ENCODE data around the gene VPS8. TPM values are rescaled to one million over a fixed set of nuclear protein-coding genes. Genes with fewer than 3 reads are reported as not detected.

VPS8 gene
- total and polyA plus RNA-seq, 2 of the 8 experiments (the other 6 are each of a cell fraction or from before 2014, with no cell fraction given): 13.0 to 41.0 TPM

GRCh38 chr3:184894051-184894450 is 82.1 kb downstream of the VPS8 start:
- no peak for DNase-seq (ENCODE audit: low read depth in 1 of 2, low spot score in 2 of 2)
- Histone ChIP-seq H3K79me1 (ENCODE audit: low read depth, low read length) (no peaks in the 10 kb centered on the region), H3K14ac (ENCODE audit: insufficient read length) (no peak overlapping the region), H3K9me3 (ENCODE audit: insufficient read depth in 2 of 2, low read depth in 1 of 2, low read length in 1 of 2) (no peaks in the 10 kb centered on the region), H2AK5ac (ENCODE audit: low read depth, low read length) (no peak overlapping the region), H4K91ac (replicated peaks; ENCODE audit: insufficient read length, low read length) (no peak overlapping the region), H3K56ac (replicated peaks; ENCODE audit: insufficient read length, low read depth, low read length) (no peak overlapping the region), H4K5ac (ENCODE audit: insufficient read length, low read depth, low read length) (no peak overlapping the region), H2BK5ac (ENCODE audit: low read depth, low read length) (no peak overlapping the region), H3K23me2 (ENCODE audit: low read depth, low read length) (no peaks in the 10 kb centered on the region; the same call in 1 of the 2 replicates), H3K9ac (replicated peaks in 1 of 4; ENCODE audit: extremely low read depth in 1 of 4, low read depth in 3 of 4, low read length in 3 of 4) (no peak overlapping the region), H3K4me2 (ENCODE audit: insufficient read depth in 1 of 2, low read depth in 2 of 2, low read length in 2 of 2) (no peak overlapping the region), H3K27ac (ENCODE audit: low read depth, low read length) (no peak overlapping the region), H2BK20ac (ENCODE audit: low read length) (no peak overlapping the region), H2BK12ac (ENCODE audit: low read depth, low read length) (no peak overlapping the region), H3K79me2 (ENCODE audit: control insufficient read depth in 1 of 2, insufficient read depth in 2 of 2, low read length in 2 of 2) (no peaks in the 10 kb centered on the region), H4K20me1 (replicated peaks in 1 of 2; ENCODE audit: control insufficient read depth in 1 of 2, insufficient read depth in 2 of 2, low read length in 2 of 2) (no peaks in the 10 kb centered on the region), H3K36me3 (ENCODE audit: control insufficient read depth in 2 of 4, insufficient read depth in 4 of 4, low read length in 3 of 4) (no peaks in the 10 kb centered on the region), H2AFZ (ENCODE audit: low read length) (no peak overlapping the region), H2BK120ac (replicated peaks; ENCODE audit: low read depth, low read length) (no peak overlapping the region), H3K4me3 (ENCODE audit: extremely low read depth in 1 of 4, insufficient read depth in 2 of 4, low read depth in 3 of 4, low read length in 4 of 4) (no peak overlapping the region), H3K27me3 (replicated peaks in 1 of 4; ENCODE audit: control insufficient read depth in 3 of 4, extremely low read depth in 1 of 4, insufficient read depth in 3 of 4, low read length in 3 of 4) (no peaks in the 10 kb centered on the region), H3K18ac (ENCODE audit: extremely low read depth, low read length) (no peak overlapping the region), H3K4me1 (replicated peaks in 1 of 4; ENCODE audit: control insufficient read depth in 3 of 4, insufficient read depth in 4 of 4, low read length in 3 of 4) (peaks cover 0 to 4% (median 2%) of the 10 kb centered on the region in 4 experiments; a peak in 3 of 7 replicates), H3K23ac (ENCODE audit: insufficient read length) (no peak overlapping the region), H2BK15ac (ENCODE audit: low read length) (no peak overlapping the region), H3K4ac (replicated peaks; ENCODE audit: insufficient read length, low read depth, low read length) (no peak overlapping the region), H4K8ac (ENCODE audit: extremely low read depth, insufficient read depth, low read length) (no peak overlapping the region)
- ChIA-PET POLR2A (ENCODE audit: partially characterized antibody) (no interaction called here), CTCF (ENCODE audit: partially characterized antibody) (no interaction called here)
- TF ChIP-seq KDM5A (IDR thresholded peaks at IDR 0.05; ENCODE audit: low read length) (no peak), HDAC6 (IDR thresholded peaks at IDR 0.05; ENCODE audit: low read depth, low read length) (no peak), SP4 (IDR thresholded peaks at IDR 0.05; ENCODE audit: low read length) (no peak), E2F6 (IDR thresholded peaks at IDR 0.05) (no peak), KDM1A (IDR thresholded peaks at IDR 0.05; ENCODE audit: borderline replicate concordance, low read length) (no peak), GABPA (IDR thresholded peaks at IDR 0.05; ENCODE audit: borderline replicate concordance, insufficient read depth, low read length) (no peak), TEAD4 (IDR thresholded peaks at IDR 0.05; ENCODE audit: low read depth, low read length) (no peak)
- FAIRE-seq: no peak
- 82% methylated on average over 1 of the region's 1 CpG; no CpG with 5 or more reads in 1 of the 2 experiments for WGBS, 2 experiments (ENCODE audit: extremely low coverage in 1 of 2, insufficient coverage in 1 of 2, insufficient read length in 1 of 2, insufficient replicate concordance in 2 of 2, low coverage in 1 of 2, low lambda C conversion rate in 2 of 2, missing lambda C conversion rate in 1 of 2)
